Measurements from ENCODE around the gene LCN6.

LCN6 gene

DNA sequence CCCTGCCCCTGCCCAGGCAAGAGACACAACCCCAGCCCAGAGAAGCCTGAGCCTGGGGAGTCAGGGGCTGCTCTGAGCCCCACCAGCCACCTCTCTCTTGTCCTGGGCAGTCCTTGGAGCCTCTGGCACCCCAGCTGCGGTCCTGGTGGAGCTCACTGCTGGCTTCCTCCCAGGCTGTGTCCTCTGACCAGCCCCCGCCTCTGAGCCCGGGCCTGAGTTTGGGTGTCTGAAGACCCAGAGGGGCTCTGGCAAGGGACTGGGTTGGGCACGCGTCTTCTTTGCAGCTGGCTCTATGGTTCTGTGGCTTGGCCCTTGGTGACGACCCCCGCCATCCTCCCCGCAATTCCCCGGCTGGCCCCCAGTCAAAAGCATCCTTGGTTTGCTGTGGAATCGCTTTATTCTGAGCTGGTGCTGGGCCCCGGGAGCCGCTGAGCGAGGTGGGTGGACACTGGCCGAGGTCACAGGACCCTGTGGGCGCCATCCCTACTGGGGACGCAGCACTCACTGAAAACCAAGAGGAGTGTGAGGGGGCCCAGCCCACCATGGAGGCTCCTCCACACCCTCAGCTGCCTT is 4.6 kb downstream of the LCN6 start:
- no peak for DNase-seq (ENCODE audit: low spot score)

DNA sequence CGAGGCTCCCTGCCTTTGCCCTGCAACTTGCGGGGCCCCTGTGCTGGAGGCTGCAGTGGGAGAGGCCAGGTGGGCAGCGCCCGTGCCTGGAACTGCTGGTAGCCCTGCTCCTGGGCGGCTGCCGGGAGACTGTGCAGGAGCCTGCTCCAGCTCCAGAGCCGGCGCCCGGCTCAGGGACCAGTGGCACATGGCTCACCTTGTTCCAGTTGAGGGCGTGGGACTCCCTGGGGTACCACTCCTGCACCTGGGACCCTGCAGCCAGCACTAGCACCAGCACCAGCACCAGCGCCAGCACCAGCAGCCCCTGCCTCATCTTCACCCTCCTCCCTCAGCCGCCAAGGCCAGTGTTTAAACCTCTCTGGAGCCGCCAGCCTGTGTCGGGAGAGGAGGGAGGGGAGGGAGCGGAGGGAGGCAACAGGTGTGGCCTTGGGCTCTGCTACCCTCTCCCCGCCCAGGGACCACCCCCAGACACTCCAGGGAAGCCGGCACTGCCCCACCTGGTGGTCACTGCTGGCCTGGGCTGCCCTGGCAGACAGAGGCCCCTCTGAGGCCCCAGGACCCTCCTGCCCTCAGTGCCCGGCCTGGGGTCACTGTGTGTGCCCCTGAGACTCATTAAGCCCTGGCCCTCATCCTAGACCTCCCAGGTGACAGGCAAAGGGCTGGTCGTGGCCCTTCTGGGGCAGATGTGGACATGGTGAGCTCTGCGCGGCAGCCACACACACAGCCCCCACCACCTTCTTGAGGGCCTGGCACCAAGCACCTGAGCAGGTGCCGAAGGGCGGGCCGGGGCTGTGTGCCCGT is 5.5 kb downstream of the LCN6 start, which contains the start of gene LCN10:
Gene LCN10 (minus strand): TSS at position 350 of the 801 bp plus-strand sequence. CDS start 37 bp downstream, at position 313.
- peak; percentile 94 for DNase-seq (ENCODE audit: low spot score)

DNA sequence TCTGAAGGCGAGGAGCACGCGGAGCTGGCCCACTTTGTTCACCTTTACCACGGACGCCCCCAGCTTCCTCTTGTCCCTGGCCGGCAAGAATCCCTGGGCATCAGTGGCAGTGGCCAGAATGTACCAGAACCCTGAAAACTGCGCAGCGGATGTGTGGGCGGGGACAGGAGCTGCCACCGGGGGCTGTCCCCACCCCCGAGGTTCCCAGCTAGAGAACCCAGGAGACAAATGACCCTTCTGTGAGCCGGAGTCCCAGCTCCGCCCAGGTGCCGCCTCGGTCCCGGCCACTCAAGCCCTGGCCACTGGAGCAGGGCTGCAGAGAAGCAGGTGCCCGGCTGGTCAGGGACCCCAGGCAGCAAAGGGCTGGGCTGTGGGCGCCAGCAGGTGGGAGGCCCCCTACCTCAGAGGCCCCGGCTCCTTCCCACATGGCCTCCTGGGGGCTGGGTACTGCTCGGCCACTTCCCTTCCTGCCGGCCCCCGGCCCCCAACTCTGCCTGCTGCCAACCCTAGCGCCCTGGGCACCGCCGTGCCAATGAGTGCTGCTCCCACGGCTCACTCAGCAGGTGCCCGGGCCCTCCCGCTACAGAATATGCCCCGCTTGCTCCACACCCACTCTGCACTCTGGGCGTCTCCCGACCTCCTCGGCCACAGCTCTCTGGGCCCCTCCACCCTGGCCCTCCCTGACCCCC is 6.3 kb downstream of the LCN6 start:
- DNase-seq (ENCODE audit: low spot score): no peak

DNA sequence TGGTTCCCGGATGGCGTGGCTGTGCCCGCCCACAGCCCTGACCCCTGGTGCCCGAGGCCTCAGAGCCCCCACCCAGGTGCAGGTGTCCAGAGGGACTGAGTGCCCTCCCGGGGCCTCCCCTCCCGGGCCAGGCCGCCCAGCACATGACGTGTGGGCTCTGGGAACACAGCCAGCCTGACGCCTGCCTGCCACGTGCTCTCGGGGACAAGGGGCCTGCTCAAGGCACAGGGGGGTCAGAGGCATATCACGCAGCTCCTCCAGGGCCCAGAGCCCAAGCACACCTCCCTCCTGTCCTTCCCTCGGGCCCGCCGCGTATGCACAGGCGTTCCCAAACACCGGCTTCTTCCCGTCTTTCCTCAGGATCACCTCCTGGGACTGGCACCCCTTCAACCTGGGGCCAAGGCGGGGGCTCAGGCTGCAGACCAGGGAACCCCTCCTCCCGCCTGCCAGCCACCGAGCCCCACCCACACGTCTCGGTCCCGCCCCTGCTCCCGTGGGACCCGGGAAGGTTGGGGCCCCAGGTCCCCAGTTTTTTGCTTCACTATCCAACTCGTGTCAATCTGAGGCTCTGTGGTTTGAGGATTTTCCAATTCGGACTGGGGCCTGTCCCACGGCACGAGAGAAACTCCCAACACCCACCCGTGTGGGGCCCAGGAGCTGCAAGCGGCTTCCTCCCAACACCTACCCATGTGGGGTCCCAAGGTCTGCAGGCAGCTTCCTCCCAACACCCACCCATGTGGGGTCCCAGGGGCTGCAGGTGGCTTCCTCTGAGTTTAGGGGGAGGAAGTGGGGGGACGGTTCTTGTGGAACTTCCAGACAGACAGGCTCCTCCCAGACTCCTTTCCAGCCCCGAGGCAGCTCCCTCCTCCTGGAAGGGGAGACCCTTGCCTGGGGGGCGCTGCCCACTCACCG is 7.1 kb downstream of the LCN6 start:
- no peak for DNase-seq (ENCODE audit: low spot score)

DNA sequence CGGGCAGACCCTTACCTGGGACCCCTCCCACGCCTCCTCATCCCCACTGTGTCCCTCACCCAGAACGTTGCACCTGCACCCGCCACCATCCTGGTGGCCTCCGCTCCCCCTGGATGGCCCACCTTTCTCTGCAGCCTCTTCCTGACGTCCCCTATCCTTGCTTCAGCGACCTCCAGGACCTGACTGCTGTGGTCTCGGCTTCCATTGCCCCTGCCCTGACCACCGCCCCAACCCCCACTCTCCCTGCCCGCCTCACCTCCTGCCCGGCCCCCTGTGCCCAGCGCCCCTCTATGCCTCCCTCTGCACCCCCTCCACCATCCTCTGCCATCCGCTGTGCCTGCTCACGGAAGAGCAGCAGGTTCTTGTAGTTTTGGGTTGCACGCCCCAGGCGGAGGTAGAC is 7.8 kb downstream of the LCN6 start:
- DNase-seq (ENCODE audit: low spot score): no peak

DNA sequence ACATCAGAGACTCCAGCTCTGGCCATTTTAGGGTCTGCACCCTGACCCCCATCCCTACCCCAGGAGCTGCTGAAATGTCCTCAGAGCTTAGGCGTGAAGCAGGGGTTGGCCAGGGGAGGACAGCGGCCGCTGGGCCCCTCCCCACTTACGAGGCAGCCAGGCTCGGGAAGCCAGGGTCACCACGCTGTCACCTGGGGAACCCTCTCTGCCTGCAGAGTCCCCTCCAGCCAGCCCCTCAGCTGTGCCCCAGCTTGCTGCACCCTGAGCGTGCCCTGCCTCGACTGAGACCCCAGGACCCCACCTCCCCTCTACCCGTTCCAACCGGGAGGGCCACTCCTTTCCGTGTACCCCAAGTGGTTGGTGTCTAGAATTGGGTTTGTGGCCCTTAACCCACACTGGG is 8.3 kb downstream of the LCN6 start:
- DNase-seq (ENCODE audit: low spot score): no peak

DNA sequence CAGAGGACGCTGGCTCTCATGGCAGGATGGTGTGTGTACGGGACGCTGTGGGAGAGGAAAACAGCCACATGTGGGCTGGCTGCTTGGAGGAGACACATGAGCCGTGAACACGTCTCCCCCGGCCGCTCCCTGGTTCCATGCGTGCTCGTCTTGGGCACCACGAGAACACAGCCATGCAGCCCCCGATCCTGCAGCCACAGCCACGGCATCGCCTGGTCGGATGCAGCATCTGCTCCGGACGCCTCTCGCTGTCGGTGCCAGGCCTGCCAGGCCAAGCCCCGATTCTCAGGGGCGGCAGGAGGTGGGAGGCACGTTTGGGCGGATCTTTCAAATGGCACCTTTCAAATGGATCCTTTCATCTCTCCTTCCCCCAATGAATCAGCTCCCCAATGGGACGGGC is 8.8 kb downstream of the LCN6 start:
- DNase-seq (ENCODE audit: low spot score): no peak

DNA sequence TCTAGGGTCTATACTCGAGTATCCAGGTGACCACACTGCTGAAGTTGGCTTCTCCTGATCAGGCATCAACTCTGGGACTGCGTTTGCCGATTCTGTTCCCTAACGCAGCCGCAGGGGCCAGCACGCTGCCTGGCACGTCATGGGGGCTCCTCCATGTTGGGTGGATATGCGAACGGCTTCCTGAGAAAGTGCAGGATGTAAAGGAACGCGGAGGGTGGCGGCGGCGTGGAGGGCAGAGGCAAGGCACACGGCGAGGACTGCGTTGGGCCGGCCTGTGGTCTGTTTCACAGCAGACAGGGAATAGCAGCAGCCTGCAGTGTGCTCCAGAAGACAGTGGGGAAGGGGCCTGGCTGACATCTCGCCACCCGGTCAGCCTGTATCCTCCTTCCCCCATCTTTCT is 9.4 kb downstream of the LCN6 start:
- no peak for DNase-seq (ENCODE audit: low spot score)

DNA sequence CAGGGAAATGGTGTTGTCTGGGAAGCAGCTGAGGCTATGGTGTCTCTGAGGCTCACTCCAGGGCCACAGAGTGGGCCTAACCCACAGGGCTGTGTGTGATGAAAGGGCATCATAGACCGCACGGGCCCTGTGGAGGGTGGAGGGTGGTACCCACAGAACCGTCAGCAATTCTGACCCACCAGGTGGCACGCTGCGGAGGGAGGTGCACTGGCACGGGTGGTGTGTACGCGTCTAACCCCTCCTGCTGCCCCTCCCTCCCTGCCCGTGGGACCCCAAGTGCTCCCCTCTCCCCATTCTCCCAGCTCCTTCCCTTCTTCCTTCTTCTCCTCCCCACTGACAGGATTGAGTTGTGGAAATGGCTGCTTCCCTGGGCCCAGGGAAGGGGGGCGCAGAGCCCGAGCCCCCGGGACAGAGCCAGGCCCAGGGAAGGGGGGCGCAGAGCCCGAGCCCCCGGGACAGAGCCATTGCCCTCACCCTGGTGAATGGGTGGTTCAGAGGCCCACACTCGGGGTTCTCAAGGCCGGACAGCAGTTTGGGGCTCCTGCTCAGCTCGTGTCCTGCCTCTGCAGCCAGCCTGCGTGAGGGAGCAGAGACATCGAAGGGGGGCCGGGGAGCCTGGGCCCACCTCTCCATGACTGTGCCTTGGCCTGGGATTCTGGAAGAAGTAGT is 12.4 kb downstream of the LCN6 start:
- DNase-seq (ENCODE audit: low spot score): no peak

DNA sequence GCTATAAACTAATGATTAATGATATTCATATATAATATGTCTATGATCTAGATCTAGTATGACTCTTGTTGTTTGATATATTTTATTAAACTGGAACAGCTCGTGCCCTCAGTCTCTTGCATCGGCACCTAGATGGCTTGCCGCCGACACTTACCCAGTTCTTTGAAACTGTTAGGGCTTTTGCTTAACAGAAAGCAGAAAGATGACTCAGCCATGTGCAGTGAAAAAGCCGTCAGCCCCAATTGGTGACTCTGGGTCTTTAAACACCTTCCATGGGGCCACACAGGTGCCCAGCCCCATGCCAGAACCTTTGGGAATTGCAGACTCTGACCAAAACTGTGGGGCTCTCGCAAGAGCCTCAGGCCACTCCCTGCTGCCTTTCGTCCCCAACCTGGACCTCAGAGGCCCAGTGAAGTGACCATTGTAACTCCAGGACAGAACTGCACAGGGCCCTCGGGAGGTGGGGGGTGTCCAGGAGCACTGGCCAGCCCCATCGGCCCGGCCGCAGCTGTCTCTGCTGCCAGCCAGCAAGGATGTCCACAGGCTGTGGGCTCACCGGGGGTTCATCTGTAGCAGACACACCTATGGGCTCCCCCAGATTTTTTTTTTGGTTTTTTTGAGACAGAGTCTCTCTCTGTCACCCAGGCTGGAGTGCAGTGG is 13.4 kb downstream of the LCN6 start:
- no peak for DNase-seq (ENCODE audit: low spot score)

DNA sequence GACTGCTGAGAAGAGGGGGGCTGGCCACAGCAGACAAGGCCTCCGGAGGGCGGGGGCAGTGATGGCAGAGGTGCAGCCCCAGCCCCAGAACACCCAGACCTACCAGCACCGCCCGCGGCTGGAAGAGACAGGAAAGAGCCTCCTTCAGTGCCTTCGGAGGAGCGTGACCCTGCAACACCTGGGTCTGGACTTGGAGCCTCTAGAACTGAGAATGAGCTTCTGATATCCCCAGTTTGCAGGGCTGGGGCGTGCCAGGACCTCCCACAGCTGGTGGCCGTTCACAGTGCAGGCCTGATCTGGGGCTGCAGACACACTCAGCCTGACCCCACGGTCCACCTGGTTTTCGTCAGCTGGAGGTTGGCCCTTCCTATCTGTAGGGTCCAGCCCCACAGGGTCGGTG is 14.7 kb downstream of the LCN6 start:
- DNase-seq (ENCODE audit: low spot score): no peak

DNA sequence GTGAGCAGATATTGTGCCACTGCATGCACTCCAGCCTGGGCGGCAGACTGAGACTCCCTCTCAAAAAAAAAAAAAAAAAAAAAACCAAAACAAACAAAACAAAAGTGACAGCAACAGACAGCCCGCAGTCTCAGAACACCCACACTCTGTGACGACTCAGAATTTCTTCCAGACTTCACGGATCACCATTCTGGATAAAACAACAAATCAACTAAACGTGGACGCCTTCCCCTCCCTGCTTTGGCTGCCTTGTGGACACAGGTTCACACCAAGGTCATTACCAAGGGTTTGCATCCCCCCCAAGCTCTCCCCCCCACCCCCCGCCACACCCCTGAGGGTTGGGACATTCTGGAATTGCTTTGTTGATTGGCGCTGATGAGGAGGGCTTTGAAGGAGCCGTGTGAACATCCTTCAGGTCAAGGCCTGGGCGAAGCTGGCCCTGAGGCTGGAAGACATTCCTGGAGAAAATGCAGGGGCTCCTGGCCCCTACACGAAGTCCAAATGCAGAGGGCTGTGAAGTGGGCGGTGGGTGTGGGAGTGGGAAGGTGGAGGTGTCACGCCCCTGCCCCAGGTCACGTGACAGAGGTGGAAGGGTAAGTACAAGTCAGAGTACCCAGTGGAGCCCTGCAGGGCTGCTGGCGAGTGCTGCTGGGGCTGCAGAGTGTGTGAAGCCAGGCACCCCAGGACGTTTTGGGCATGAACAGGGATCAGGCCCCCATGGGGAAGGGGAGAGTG is 15.7 kb downstream of the LCN6 start:
- DNase-seq (ENCODE audit: low spot score): no peak

DNA sequence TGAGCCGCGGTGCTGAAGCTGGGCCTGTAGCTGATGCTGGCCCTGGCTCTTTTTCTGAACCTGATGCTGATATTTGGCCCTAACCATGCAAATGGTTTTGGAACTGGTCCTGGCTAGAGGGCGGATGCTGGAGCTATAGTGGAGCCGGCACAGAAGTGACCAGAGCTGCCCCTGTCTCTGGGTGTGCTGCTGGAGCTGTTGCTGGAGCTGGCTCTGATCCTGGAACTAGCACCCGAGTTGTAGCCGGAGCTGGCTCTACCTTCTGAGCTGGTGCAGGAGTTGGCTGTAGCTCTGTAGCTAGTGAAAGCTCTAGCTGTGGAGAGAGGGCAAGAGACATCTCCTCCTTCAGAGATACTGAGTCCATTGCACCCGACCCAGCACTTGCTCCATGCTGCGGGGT is 18.4 kb downstream of the LCN6 start:
- no peak for DNase-seq (ENCODE audit: low spot score)

DNA sequence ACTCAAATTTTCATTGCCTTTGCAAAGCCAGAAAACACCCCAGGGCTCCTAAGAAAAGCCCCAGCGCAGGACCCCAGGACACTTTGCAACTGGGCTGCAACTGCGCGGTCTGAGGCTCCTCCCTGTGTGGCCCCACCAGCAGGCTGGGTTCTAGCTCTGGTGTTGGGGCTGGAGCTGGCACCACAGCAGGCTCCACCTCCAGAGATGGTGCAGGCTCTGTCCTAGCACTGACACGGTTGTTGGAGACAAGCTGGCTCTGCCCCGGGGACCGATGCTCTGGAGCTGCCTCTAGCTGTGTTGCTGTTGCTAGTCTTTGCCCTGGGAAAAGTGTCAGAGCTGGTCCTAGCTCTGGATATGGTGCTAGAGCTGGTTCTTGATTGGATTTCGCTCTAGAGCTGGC is 19.2 kb downstream of the LCN6 start:
- no peak for DNase-seq (ENCODE audit: low spot score)

DNA sequence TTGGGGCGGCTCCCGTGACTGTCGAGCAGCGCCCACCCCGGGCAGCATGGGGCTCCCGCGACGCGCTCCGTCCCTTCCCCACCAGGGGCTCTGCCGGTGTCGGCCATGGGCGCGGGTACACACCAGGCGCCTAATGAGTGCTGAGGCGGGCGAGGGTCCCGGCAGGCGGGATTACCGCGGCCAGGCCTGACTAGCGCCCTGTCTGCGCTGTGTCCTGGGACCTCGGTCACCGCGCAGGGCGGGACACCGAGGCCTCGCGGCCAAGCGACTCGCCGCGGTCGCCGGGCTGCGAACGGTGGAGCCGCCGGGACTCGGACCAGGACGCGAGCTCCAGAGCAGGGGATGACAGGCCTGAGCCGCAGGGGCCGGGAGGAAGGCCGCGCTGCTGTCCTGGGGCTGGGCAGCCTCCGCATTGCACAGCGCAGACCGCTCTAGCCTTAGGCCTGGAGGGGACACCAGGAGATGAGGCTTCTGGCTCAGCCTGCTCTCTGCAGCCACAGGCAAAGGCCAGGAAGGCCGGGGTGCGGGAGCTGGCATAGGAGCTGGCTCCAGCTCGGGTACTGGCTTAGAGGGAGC is 19.7 kb downstream of the LCN6 start:
- no peak for DNase-seq (ENCODE audit: low spot score)

DNA sequence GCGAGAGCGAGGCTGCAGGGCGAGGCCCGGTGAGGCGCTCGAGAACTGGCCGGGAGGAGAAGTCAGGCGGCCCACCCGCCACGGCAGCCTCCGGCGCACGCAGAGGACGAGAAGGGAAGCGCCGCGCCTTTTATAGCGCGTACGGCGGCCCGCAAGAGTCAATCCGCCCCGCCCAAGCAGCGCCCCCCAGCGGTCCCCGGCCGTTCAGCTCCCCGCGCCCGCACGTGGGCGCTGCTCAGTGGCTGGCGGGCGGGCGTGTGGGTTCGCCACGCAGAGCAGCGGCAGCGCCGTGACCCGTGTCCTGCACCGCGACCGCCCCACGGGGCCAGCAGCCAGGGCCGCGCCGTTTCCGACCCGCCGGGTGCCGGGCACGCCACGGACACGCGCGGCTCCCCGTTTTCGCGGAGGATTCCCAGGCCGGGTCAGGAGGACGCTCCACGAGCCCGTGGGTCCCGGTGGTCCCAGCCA is 20.2 kb downstream of the LCN6 start:
- DNase-seq (ENCODE audit: low spot score): peak; percentile 93

DNA sequence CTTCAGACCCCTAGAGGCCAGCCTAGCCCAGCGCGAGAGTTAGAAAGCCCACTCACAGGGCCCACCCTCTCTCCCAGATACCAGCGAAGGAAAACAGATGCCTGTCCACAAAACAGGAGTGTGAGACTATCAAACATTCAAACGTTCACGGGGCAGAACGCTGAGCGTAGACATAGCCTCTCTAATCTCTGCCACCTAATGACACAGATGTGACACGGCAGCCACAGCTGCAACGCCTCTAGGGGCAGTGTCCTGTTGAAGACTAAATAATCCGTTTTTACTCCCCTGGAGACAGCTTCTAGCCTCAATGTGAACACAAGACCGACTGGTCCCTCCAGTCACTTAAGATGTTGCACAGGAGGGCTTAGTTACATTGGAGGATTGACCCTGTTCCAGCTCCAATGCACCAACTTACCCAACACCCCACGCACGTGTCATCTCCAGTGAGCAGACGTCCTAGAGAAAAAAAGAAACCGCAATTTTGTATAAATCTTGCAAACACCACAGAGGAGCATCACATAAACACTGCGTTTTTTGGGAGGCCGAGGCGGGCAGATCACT is 21.6 kb downstream of the LCN6 start:
- DNase-seq (ENCODE audit: low spot score): peak; percentile 84

DNA sequence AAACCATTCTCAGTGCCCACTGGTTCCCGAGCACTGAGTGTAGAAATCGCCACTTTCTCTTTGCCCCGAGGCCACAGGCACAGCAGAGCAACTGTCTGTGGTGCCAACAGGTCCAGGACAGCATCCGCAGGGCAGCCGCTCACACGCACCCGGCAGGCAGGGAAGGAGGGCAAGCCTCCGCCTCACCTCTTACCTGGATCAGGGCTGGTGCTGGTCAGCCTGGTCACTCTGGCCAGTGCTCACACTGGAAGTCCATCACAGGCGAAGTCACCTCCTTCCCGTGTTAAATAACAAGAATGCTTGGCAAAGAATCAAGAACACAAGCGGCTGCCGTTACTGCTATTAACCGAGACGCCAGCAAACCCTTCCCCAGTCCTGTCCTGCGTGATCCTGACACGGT is 22.2 kb downstream of the LCN6 start:
- DNase-seq (ENCODE audit: low spot score): no peak

DNA sequence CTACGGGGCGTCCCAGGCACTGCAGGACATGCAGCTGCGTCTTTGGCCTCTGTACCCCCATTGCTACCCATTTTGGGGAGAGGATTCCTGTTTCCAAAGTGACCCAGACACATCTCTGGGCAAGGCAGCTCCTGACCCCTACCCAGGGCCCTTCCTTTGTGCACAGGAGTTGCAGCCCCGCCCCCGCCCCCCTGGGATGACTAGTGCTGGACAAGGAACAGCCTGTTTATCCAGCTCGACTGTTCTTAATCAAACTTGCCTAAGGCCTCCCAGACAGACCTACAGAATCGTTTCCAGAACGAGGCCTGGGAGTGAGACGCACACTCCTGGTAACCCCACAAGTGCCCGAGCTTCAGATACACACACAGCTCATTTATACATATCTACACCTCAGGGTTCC is 22.7 kb downstream of the LCN6 start:
- DNase-seq (ENCODE audit: low spot score): no peak

DNA sequence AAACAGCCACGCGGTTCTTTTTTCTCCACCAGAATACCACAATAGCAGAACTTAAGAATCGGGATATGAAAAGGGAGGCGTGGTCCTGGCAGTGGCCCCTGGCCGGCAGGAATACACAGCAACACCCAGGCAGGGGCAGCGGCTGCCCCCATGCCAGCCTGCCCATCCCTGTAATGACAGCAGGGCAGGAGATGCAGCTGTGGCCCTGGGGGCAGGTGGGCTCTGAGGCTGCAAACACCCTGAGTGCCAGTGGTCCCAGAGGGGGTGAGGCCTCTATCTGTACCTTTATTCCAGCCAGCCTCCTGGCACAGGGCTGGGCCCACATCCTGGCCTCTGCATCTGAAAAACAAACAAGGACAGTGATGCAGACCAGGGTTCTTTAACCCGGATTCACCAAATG is 23.6 kb downstream of the LCN6 start:
- no peak for DNase-seq (ENCODE audit: low spot score)

All from HuH-7 (cell line).